Peyer's patch (tissue), 4 donors: ENCODE data around the gene SH3TC1.

Source experiments
- POLR2A ChIP-seq, 2 donors: fragments of 450-650 bp; IDR thresholded peaks; one replicate each; pipeline ENCODE4 v1.5.1; 2017; ENCODE audit warnings: antibody characterized with exemption in 2 of 2, mild to moderate bottlenecking in 2 of 2, moderate library complexity in 2 of 2
- TF ChIP-seq, protein P1 (sequence below), 6 experiments: fragments of 450-650 bp in 4 of 6; fragments of 200-600 bp in 2 of 6; sonication (generic) in 1 of 6; IDR thresholded peaks; one replicate each; pipeline ENCODE4 v1.5.1; 2017 to 2019; ENCODE audit warnings: antibody characterized with exemption in 6 of 6, mild to moderate bottlenecking in 3 of 6, moderate library complexity in 1 of 6

DNA sequence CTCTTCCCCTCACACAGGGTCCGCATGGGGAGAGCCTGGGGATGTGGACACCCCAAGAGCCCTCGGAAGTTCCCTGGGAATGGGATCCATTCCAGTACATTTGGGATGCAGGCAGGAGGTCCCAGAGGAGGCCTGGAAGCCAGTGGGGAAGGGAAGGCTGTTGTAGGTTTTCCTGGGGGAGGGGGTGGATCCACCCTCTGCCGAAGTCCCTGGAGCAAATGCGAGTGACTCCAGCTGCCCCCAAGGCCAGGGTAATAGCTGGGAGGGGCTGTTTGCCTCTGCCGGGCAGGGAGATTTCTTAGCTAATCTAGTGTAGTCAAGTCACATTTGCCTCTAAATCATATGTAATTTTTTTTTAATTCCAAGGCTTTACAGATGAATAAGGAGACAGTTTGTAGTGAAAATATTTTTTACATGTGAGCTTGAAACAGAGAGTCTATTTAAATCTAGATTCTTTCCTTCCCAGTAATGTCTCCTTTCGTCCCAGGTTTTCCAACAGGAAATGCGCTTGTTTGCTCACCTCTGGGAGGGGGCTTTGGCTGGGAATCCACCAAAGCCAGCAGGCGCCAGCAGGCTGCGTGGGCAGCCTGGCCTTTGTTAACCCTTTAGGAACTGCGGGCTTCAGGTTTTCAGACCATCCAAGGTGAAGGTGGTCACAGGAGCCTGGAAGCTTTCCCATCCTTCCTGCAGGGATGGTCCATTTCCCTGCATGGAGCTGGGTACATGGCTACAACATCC, 26.8 kb downstream of the SH3TC1 start:
- TF ChIP-seq POLR2A (IDR thresholded peaks at IDR 0.05) = no peak
- TF ChIP-seq, protein P1, sequence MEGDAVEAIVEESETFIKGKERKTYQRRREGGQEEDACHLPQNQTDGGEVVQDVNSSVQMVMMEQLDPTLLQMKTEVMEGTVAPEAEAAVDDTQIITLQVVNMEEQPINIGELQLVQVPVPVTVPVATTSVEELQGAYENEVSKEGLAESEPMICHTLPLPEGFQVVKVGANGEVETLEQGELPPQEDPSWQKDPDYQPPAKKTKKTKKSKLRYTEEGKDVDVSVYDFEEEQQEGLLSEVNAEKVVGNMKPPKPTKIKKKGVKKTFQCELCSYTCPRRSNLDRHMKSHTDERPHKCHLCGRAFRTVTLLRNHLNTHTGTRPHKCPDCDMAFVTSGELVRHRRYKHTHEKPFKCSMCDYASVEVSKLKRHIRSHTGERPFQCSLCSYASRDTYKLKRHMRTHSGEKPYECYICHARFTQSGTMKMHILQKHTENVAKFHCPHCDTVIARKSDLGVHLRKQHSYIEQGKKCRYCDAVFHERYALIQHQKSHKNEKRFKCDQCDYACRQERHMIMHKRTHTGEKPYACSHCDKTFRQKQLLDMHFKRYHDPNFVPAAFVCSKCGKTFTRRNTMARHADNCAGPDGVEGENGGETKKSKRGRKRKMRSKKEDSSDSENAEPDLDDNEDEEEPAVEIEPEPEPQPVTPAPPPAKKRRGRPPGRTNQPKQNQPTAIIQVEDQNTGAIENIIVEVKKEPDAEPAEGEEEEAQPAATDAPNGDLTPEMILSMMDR (IDR thresholded peaks at IDR 0.05) = no peak
